Measurements from ENCODE around the gene SMC1B.

DNA sequence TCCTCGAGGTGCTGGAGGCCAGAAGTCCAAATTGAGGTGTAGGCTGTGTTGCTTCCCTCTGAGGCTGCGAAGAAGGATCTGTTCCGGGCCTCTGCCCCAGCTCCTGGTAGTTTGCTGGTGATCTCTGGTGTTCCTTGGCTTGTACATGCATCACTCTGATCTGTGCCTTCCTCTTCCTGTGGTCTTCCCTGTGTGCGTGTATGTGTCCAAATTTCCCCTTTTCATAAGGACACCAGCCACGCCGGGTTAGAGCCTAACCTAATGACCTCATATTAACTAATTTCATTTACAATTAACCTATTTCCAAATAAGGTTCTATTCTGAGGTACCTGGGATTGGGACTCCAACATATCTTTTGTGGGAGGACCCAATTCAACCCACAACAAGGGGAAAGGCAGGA is 21.6 kb upstream of the SMC1B start:
- TF ChIP-seq, protein P1, sequence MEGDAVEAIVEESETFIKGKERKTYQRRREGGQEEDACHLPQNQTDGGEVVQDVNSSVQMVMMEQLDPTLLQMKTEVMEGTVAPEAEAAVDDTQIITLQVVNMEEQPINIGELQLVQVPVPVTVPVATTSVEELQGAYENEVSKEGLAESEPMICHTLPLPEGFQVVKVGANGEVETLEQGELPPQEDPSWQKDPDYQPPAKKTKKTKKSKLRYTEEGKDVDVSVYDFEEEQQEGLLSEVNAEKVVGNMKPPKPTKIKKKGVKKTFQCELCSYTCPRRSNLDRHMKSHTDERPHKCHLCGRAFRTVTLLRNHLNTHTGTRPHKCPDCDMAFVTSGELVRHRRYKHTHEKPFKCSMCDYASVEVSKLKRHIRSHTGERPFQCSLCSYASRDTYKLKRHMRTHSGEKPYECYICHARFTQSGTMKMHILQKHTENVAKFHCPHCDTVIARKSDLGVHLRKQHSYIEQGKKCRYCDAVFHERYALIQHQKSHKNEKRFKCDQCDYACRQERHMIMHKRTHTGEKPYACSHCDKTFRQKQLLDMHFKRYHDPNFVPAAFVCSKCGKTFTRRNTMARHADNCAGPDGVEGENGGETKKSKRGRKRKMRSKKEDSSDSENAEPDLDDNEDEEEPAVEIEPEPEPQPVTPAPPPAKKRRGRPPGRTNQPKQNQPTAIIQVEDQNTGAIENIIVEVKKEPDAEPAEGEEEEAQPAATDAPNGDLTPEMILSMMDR (conservative IDR thresholded peaks at IDR 0.05) = no peak
- no peak for TF ChIP-seq ZFX (IDR thresholded peaks at IDR 0.05)
